HG03378 (cell line): ENCODE data around the gene RTTN.
"Not testable (repeated sequence)": the region's sequence is repeated elsewhere in the genome, so short reads cannot be mapped to it uniquely, and the experiment has no call there.

Experiments used
- ATAC-seq: cut with Tn5 transposase; IDR thresholded peaks from one replicate; pipeline ENCODE4 v1.9.1; 2021; ENCODE audit warnings: mild to moderate bottlenecking, moderate library complexity; ENCODE audit not compliant: unreplicated experiment

Gene RTTN

GRCh38 chr18:70102854-70103253 lies 102.6 kb downstream of the RTTN start:
- not testable (repeated sequence) for ATAC-seq

GRCh38 chr18:70089858-70090257 lies 115.6 kb downstream of the RTTN start:
- ATAC-seq: no peak

GRCh38 chr18:70086085-70086484 lies 119.4 kb downstream of the RTTN start:
- ATAC-seq: no peak

GRCh38 chr18:70085641-70086040 lies 119.8 kb downstream of the RTTN start:
- ATAC-seq: no peak

GRCh38 chr18:70082430-70082829 lies 123.1 kb downstream of the RTTN start:
- no peak for ATAC-seq

- ATAC-seq: no peak
Observed at GRCh38 chr18:70078106-70078505, 127.4 kb downstream of the RTTN start.

- no peak for ATAC-seq
Observed at GRCh38 chr18:70075906-70076305, 129.6 kb downstream of the RTTN start.

GRCh38 chr18:70074116-70074515 lies 131.4 kb downstream of the RTTN start:
- no peak for ATAC-seq

- ATAC-seq: no peak
Observed at GRCh38 chr18:70073432-70073831, 132.1 kb downstream of the RTTN start.

- no peak for ATAC-seq
Observed at GRCh38 chr18:70072678-70073077, 132.8 kb downstream of the RTTN start.

- no peak for ATAC-seq
Observed at GRCh38 chr18:70069965-70070364, 135.5 kb downstream of the RTTN start.

- no peak for ATAC-seq
Observed at GRCh38 chr18:70069382-70069781, 136.1 kb downstream of the RTTN start.

GRCh38 chr18:70068981-70069380 lies 136.5 kb downstream of the RTTN start:
- ATAC-seq: peak; percentile 68

GRCh38 chr18:70059684-70060083 lies 145.8 kb downstream of the RTTN start:
- no peak for ATAC-seq

GRCh38 chr18:70058916-70059315 lies 146.6 kb downstream of the RTTN start:
- peak; percentile 99 for ATAC-seq

- ATAC-seq: no peak
Observed at GRCh38 chr18:70047931-70048603, 157.4 kb downstream of the RTTN start.

GRCh38 chr18:70046796-70047195 lies 158.7 kb downstream of the RTTN start:
- no peak for ATAC-seq

GRCh38 chr18:70046207-70046606 lies 159.3 kb downstream of the RTTN start:
- no peak for ATAC-seq

- no peak for ATAC-seq
Observed at GRCh38 chr18:70044632-70045031, 160.9 kb downstream of the RTTN start.

GRCh38 chr18:70041459-70042050 lies 163.9 kb downstream of the RTTN start:
- ATAC-seq: no peak

- no peak for ATAC-seq
Observed at GRCh38 chr18:70039186-70039585, 166.3 kb downstream of the RTTN start.

- no peak for ATAC-seq
Observed at GRCh38 chr18:70037431-70038061, 167.9 kb downstream of the RTTN start.
